Mucosa of descending colon (tissue), 3 donors: ENCODE results near the gene BCL11A. TPM values are rescaled to one million over a fixed set of nuclear protein-coding genes. Genes with fewer than 3 reads are reported as not detected.

Source experiments
- ATAC-seq: fragments of 200-7000 bp; cut with Tn5 transposase; one replicate; pipeline ENCODE4 v1.9.1; 2020; ENCODE audit warnings: mild to moderate bottlenecking, moderate library complexity
- DNase-seq, 3 donors: peaks; one replicate each; pipeline ENCODE4 v3.0.0-alpha.2; 2020
- H3K36me3 ChIP-seq: fragments of 200-600 bp; one replicate; pipeline ENCODE4 v1.8.0; 2021; ENCODE audit warnings: low read depth, mild to moderate bottlenecking
- H3K4me1 ChIP-seq: fragments of 200-600 bp; one replicate; pipeline ENCODE4 v1.8.0; 2021; ENCODE audit warnings: low read depth, mild to moderate bottlenecking
- H3K4me3 ChIP-seq: fragments of 200-600 bp; one replicate; pipeline ENCODE4 v1.8.0; 2021; ENCODE audit warnings: mild to moderate bottlenecking
- H3K9me3 ChIP-seq: fragments of 200-600 bp; one replicate; pipeline ENCODE4 v1.8.0; 2021; ENCODE audit warnings: mild to moderate bottlenecking
- CTCF ChIP-seq: fragments of 200-600 bp; IDR thresholded peaks from one replicate; pipeline ENCODE4 v1.8.0; 2022; ENCODE audit warnings: antibody characterized with exemption, mild to moderate bottlenecking
- intact Hi-C, 2 donors: fragments of 100-400 bp; cut with DNase I in 1 of 2; cut with micrococcal nuclease in 1 of 2; formaldehyde crosslinking; loops; one replicate each; pipeline versions ENCODE4 v1.11.0 to v1.11.1; 2022; cut with DNase I, micrococcal nuclease
- total RNA-seq, 3 donors: library from RNA; stranded (reverse); fragmentation: NEBNext Ultra II Directional in 2 of 3; extraction: Animal tissue kit (Norgen Biotek cat#: 25700) in 2 of 3; gene quantifications; one replicate each; pipeline versions ENCODE4 v1.2.1 to v1.2.4, GENCODE V29; 2021 to 2023
- donor health status: DM: no; HTN: no; CAD: no; lungs with moderate emphysema.
- donor health status: DM: no; HTN: no; CAD: no.
- donor health status: DM: no; HTN: yes; CAD: no.

The BCL11A gene
- total RNA-seq, 3 donors from 2014 or later, result 22.8 to 59.6 (median 40.7) TPM

- no peak for DNase-seq
- Histone ChIP-seq H3K4me1 (peaks cover 7% of the 10 kb centered on the region), H3K36me3 (no peaks in the 10 kb centered on the region), H3K9me3 (no peaks in the 10 kb centered on the region), H3K4me3 (no peak overlapping the region)
- intact Hi-C loops, result no loop called here
- TF ChIP-seq CTCF, result no peak
- ATAC-seq, result peak; percentile 52
These were observed 15.4 kb downstream of the BCL11A start for GRCh38 chr2:60538101-60538500.

GRCh38 chr2:60536746-60537145 is 16.7 kb downstream of the BCL11A start:
- Histone ChIP-seq H3K36me3 (no peaks in the 10 kb centered on the region), H3K4me1 (peaks cover 13% of the 10 kb centered on the region), H3K4me3 (no peak overlapping the region), H3K9me3 (no peaks in the 10 kb centered on the region)
- ATAC-seq (no peak), DNase-seq (no peak)
- intact Hi-C loops, result no loop called here
- no peak for TF ChIP-seq CTCF

GRCh38 chr2:60535685-60536312 is 17.7 kb downstream of the BCL11A start:
- peaks cover 20% of the 10 kb centered on the region for H3K4me1 ChIP-seq
- no peak for TF ChIP-seq CTCF
- ATAC-seq, result no peak

GRCh38 chr2:60534892-60535684 is 18.4 kb downstream of the BCL11A start:
- intact Hi-C loops, result no loop called here
- Histone ChIP-seq H3K4me3 (no peak overlapping the region), H3K4me1 (peaks cover 26% of the 10 kb centered on the region), H3K9me3 (no peaks in the 10 kb centered on the region), H3K36me3 (no peaks in the 10 kb centered on the region)
- ATAC-seq (no peak), DNase-seq (no peak)
- TF ChIP-seq CTCF, result no peak

More at GRCh38 chr2:60535685-60536312, 17.7 kb downstream of the BCL11A start:
- no peak for DNase-seq
- Histone ChIP-seq H3K36me3 (no peaks in the 10 kb centered on the region), H3K4me3 (no peak overlapping the region), H3K9me3 (no peaks in the 10 kb centered on the region)
- intact Hi-C loops, result no loop called here

- intact Hi-C loops, result no loop called here
- peaks cover 31% of the 10 kb centered on the region for H3K4me1 ChIP-seq
- ATAC-seq, result no peak
- H3K9me3 ChIP-seq, result no peaks in the 10 kb centered on the region
- no peak overlapping the region for H3K4me3 ChIP-seq
- no peaks in the 10 kb centered on the region for H3K36me3 ChIP-seq
- DNase-seq, result no peak
- no peak for TF ChIP-seq CTCF
These were observed 19.3 kb downstream of the BCL11A start for GRCh38 chr2:60534052-60534685.
